ENCODE measurements around the gene ARHGEF18.
"Not testable (repeated sequence)": the region's sequence is repeated elsewhere in the genome, so short reads cannot be mapped to it uniquely, and the experiment has no call there.

Gene ARHGEF18

GRCh38 chr19:7304200-7304599 lies 44.5 kb upstream of the ARHGEF18 start:
- Histone ChIP-seq H3K4me2 (ENCODE audit: insufficient read depth, low read length) (no peak overlapping the region), H3K27me3 (ENCODE audit: insufficient read depth, low read length, poor library complexity) (no peaks in the 10 kb centered on the region), H3K36me3 (ENCODE audit: insufficient read depth, low read length) (no peaks in the 10 kb centered on the region), H3K4me1 (ENCODE audit: insufficient read depth, low read length) (no peaks in the 10 kb centered on the region), H3K9me3 (ENCODE audit: insufficient read depth, low read length, severe bottlenecking) (no peaks in the 10 kb centered on the region), H4K20me1 (ENCODE audit: insufficient read depth, low read length) (no peaks in the 10 kb centered on the region), H3K79me2 (ENCODE audit: insufficient read depth, low read length) (no peaks in the 10 kb centered on the region), H2AFZ (ENCODE audit: low read depth, low read length) (no peak overlapping the region), H3K9ac (ENCODE audit: low read depth, low read length) (no peak overlapping the region), H3K4me3 (ENCODE audit: low read depth in 1 of 2, low read length in 2 of 2) (no peak overlapping the region), H3K27ac (ENCODE audit: low read length) (no peak overlapping the region)
- DNase-seq (no peak), ATAC-seq (ENCODE audit: insufficient read depth, low read depth) (no peak)
- TF ChIP-seq CTCF (IDR thresholded peaks at IDR 0.05; ENCODE audit: borderline replicate concordance, extremely low read depth, low read length, poor library complexity, severe bottlenecking) = no peak
- TF ChIP-seq EZH2 (IDR thresholded peaks at IDR 0.05; ENCODE audit: borderline replicate concordance, low read depth, low read length, severe bottlenecking) = no peak

GRCh38 chr19:7307590-7308218 lies 41.0 kb upstream of the ARHGEF18 start:
- no peak for ATAC-seq (ENCODE audit: insufficient read depth, low read depth)
- H3K9me3 ChIP-seq (ENCODE audit: insufficient read depth, low read length, severe bottlenecking) = no peaks in the 10 kb centered on the region
- H3K36me3 ChIP-seq (ENCODE audit: insufficient read depth, low read length) = no peaks in the 10 kb centered on the region

GRCh38 chr19:7308327-7308726 lies 40.4 kb upstream of the ARHGEF18 start:
- not testable (repeated sequence) for H3K79me2 ChIP-seq (ENCODE audit: insufficient read depth, low read length); H4K20me1 ChIP-seq (ENCODE audit: insufficient read depth, low read length); H3K9me3 ChIP-seq (ENCODE audit: insufficient read depth, low read length, severe bottlenecking); H3K9ac ChIP-seq (ENCODE audit: low read depth, low read length); ATAC-seq (ENCODE audit: insufficient read depth, low read depth); H3K4me1 ChIP-seq (ENCODE audit: insufficient read depth, low read length); H3K27me3 ChIP-seq (ENCODE audit: insufficient read depth, low read length, poor library complexity); H2AFZ ChIP-seq (ENCODE audit: low read depth, low read length); H3K4me2 ChIP-seq (ENCODE audit: insufficient read depth, low read length); DNase-seq; H3K4me3 ChIP-seq (ENCODE audit: low read depth in 1 of 2, low read length in 2 of 2); H3K36me3 ChIP-seq (ENCODE audit: insufficient read depth, low read length); H3K27ac ChIP-seq (ENCODE audit: low read length)

More at GRCh38 chr19:7307590-7308218, 41.0 kb upstream of the ARHGEF18 start:
- Histone ChIP-seq H4K20me1 (ENCODE audit: insufficient read depth, low read length) (no peaks in the 10 kb centered on the region), H3K4me3 (ENCODE audit: low read depth in 1 of 2, low read length in 2 of 2) (no peak overlapping the region), H3K4me2 (ENCODE audit: insufficient read depth, low read length) (no peak overlapping the region), H3K79me2 (ENCODE audit: insufficient read depth, low read length) (no peaks in the 10 kb centered on the region), H2AFZ (ENCODE audit: low read depth, low read length) (no peak overlapping the region), H3K27ac (ENCODE audit: low read length) (no peak overlapping the region), H3K9ac (ENCODE audit: low read depth, low read length) (no peak overlapping the region), H3K27me3 (ENCODE audit: insufficient read depth, low read length, poor library complexity) (no peaks in the 10 kb centered on the region), H3K4me1 (ENCODE audit: insufficient read depth, low read length) (no peaks in the 10 kb centered on the region)
- TF ChIP-seq EZH2 (IDR thresholded peaks at IDR 0.05; ENCODE audit: borderline replicate concordance, low read depth, low read length, severe bottlenecking) (no peak), CTCF (IDR thresholded peaks at IDR 0.05; ENCODE audit: borderline replicate concordance, extremely low read depth, low read length, poor library complexity, severe bottlenecking) (no peak)
- no peak for DNase-seq

- DNase-seq (no peak), ATAC-seq (ENCODE audit: insufficient read depth, low read depth) (no peak)
- no peak overlapping the region for H3K4me3 ChIP-seq (ENCODE audit: low read depth in 1 of 2, low read length in 2 of 2)
- no peaks in the 10 kb centered on the region for H3K9me3 ChIP-seq (ENCODE audit: insufficient read depth, low read length, severe bottlenecking)
- H3K4me2 ChIP-seq (ENCODE audit: insufficient read depth, low read length) = no peak overlapping the region
- H4K20me1 ChIP-seq (ENCODE audit: insufficient read depth, low read length) = no peaks in the 10 kb centered on the region
- no peak for TF ChIP-seq EZH2 (IDR thresholded peaks at IDR 0.05; ENCODE audit: borderline replicate concordance, low read depth, low read length, severe bottlenecking)
- TF ChIP-seq CTCF (IDR thresholded peaks at IDR 0.05; ENCODE audit: borderline replicate concordance, extremely low read depth, low read length, poor library complexity, severe bottlenecking) = no peak
- H3K4me1 ChIP-seq (ENCODE audit: insufficient read depth, low read length) = no peaks in the 10 kb centered on the region
- H3K36me3 ChIP-seq (ENCODE audit: insufficient read depth, low read length) = no peaks in the 10 kb centered on the region
- no peaks in the 10 kb centered on the region for H3K27me3 ChIP-seq (ENCODE audit: insufficient read depth, low read length, poor library complexity)
- H3K9ac ChIP-seq (ENCODE audit: low read depth, low read length) = no peak overlapping the region
- H3K79me2 ChIP-seq (ENCODE audit: insufficient read depth, low read length) = no peaks in the 10 kb centered on the region
- no peak overlapping the region for H2AFZ ChIP-seq (ENCODE audit: low read depth, low read length)
- no peak overlapping the region for H3K27ac ChIP-seq (ENCODE audit: low read length)
Measured at GRCh38 chr19:7311911-7312310, 36.8 kb upstream of the ARHGEF18 start.

Data from DND-41 (cell line).